HepG2 (cell line): ENCODE results near the gene SRRM2. TPM values are rescaled to one million over a fixed set of nuclear protein-coding genes. Genes with fewer than 3 reads are reported as not detected.
A peak's percentile ranks its signal among the peaks of the same experiment; 100 is the strongest.

Experiments used
- ATAC-seq: fragments of 200-7000 bp; cut with Tn5 transposase; 3 replicates; pipeline ENCODE4 v1.9.1; 2020; ENCODE audit warnings: mild to moderate bottlenecking, moderate library complexity
- BruUV-seq: library from RNA; stranded (reverse); fragments of 400-500 nt; replicated peaks from 2 replicates; lab custom pipeline; 2021; lab: Mats Ljungman, UMichigan
- CTCF ChIA-PET: fragments of 300-600 bp; formaldehyde crosslinking; extraction: SDS; loops from one replicate; lab custom pipeline; 2021; ENCODE audit warnings: low total read pairs, inconsistent platforms, low intra/inter-chr PET ratio; lab: Yijun Ruan, JAX
- POLR2A ChIA-PET: fragments of 350-600 bp; sonication (Branson Sonifier 250); formaldehyde crosslinking; loops from one replicate; lab custom pipeline; 2020; ENCODE audit warnings: antibody characterized with exemption, inconsistent platforms; lab: Yijun Ruan, JAX
- DNase-seq: peaks from one replicate; pipeline ENCODE4 v3.0.0-alpha.2; 2015; ENCODE audit warnings: low spot score
- FAIRE-seq: peaks from 3 replicates; lab custom pipeline; 2011; peaks lifted over from hg19 to GRCh38; lab: Jason Lieb, UNC
- H2AFZ ChIP-seq: one replicate; pipeline ENCODE4 v1.6.1; 2011; ENCODE audit warnings: low read length, inconsistent platforms
- H3K27ac ChIP-seq: fragments of 300-600 bp; 3 replicates; pipeline ENCODE4 v1.8.0; 2011; ENCODE audit warnings: mixed run types, mild to moderate bottlenecking, mixed read lengths, low read length, inconsistent platforms; ENCODE audit not compliant: insufficient read depth; ENCODE audit errors: extremely low read length
- H3K27me3 ChIP-seq, 2 experiments: fragments of 200-600 bp in 1 of 2; 2 replicates in 1 of 2; 3 replicates in 1 of 2; pipeline versions ENCODE4 v1.6.0 to v1.8.0; 2011; ENCODE audit warnings: low read length in 2 of 2, mild to moderate bottlenecking in 2 of 2, moderate library complexity in 2 of 2, inconsistent platforms in 1 of 2; ENCODE audit not compliant: insufficient read depth in 2 of 2, control insufficient read depth in 1 of 2
- H3K36me3 ChIP-seq, 2 experiments: fragments of 200-600 bp in 1 of 2; replicated peaks in 1 of 2; 2 replicates in 1 of 2; 3 replicates in 1 of 2; pipeline versions ENCODE4 v1.5.1 to v1.8.0; 2011; ENCODE audit warnings: low read length in 2 of 2, inconsistent platforms in 1 of 2; ENCODE audit not compliant: insufficient read depth in 2 of 2, control insufficient read depth in 1 of 2
- H3K4me1 ChIP-seq: 2 replicates; pipeline ENCODE4 v1.5.1; 2012; ENCODE audit warnings: low read length, inconsistent platforms; ENCODE audit not compliant: insufficient read depth
- H3K4me2 ChIP-seq: 2 replicates; pipeline ENCODE4 v1.6.0; 2011; ENCODE audit warnings: low read depth, low read length, inconsistent platforms
- H3K4me3 ChIP-seq, 3 experiments: fragments of 200-600 bp in 1 of 3; sonication (generic), shearing (Covaris generic) in 1 of 3; replicated peaks in 1 of 3; 2 replicates each; pipeline ENCODE4 v1.5.1; 2011 to 2016; ENCODE audit warnings: low read length in 3 of 3, inconsistent platforms in 2 of 3, low read depth in 2 of 3, mild to moderate bottlenecking in 2 of 3, control low read depth in 1 of 3, mixed read lengths in 1 of 3; ENCODE audit not compliant: insufficient read depth in 1 of 3
- H3K79me2 ChIP-seq: one replicate; pipeline ENCODE4 v1.6.1; 2011; ENCODE audit warnings: low read length, inconsistent platforms; ENCODE audit not compliant: insufficient read depth
- H3K9ac ChIP-seq: 2 replicates; pipeline ENCODE4 v1.6.0; 2011; ENCODE audit warnings: mild to moderate bottlenecking, low read depth, low read length, inconsistent platforms; ENCODE audit not compliant: insufficient read depth
- H3K9me3 ChIP-seq: 2 replicates; pipeline ENCODE4 v1.5.1; 2012; ENCODE audit warnings: mild to moderate bottlenecking, low read length
- H4K20me1 ChIP-seq: 2 replicates; pipeline ENCODE4 v1.6.0; 2011; ENCODE audit warnings: inconsistent platforms, mild to moderate bottlenecking, low read length, moderate library complexity; ENCODE audit not compliant: insufficient read depth
- DBP ChIP-seq: sonication (generic); formaldehyde crosslinking; IDR thresholded peaks from 2 replicates; pipeline ENCODE4 v1.4.0; 2020; ENCODE audit warnings: missing genetic modification reagents; ENCODE audit errors: not compliant biosample characterization
- ELF1 ChIP-seq: sonication (generic); formaldehyde crosslinking; IDR thresholded peaks from 2 replicates; pipeline ENCODE4 v1.4.0; 2020; ENCODE audit warnings: missing genetic modification reagents
- ETS1 ChIP-seq: sonication (generic); formaldehyde crosslinking; IDR thresholded peaks from 2 replicates; pipeline ENCODE4 v1.4.0; 2020; ENCODE audit warnings: missing genetic modification reagents
- ETV5 ChIP-seq: IDR thresholded peaks from 2 replicates; pipeline ENCODE4 v1.6.1; 2018; ENCODE audit warnings: missing biosample characterization, missing genetic modification reagents, inconsistent platforms, borderline replicate concordance
- HHEX ChIP-seq: IDR thresholded peaks from 2 replicates; pipeline ENCODE4 v1.6.1; 2016; ENCODE audit warnings: control low read depth
- HNF1A ChIP-seq, 2 experiments: sonication (generic) in 1 of 2; formaldehyde crosslinking in 1 of 2; IDR thresholded peaks; 2 replicates each; pipeline versions ENCODE4 v1.4.0 to v1.6.1; 2016 to 2020; ENCODE audit warnings: borderline replicate concordance in 1 of 2, low read depth in 1 of 2, mild to moderate bottlenecking in 1 of 2, missing genetic modification reagents in 1 of 2
- NONO ChIP-seq, 2 experiments: fragments of 450-650 bp in 1 of 2; sonication (generic) in 1 of 2; formaldehyde crosslinking in 1 of 2; IDR thresholded peaks in 1 of 2; conservative IDR thresholded peaks in 1 of 2; 2 replicates each; pipeline versions ENCODE4 v1.6.1 to v1.8.0; 2017 to 2022; ENCODE audit warnings: mild to moderate bottlenecking in 1 of 2, missing genetic modification reagents in 1 of 2, moderate library complexity in 1 of 2
- TSC22D2 ChIP-seq: sonication (generic); formaldehyde crosslinking; IDR thresholded peaks from 2 replicates; pipeline ENCODE4 v1.5.1; 2020; ENCODE audit warnings: missing genetic modification reagents, mild to moderate bottlenecking, borderline replicate concordance
- YEATS2 ChIP-seq: sonication (generic); formaldehyde crosslinking; IDR thresholded peaks from 2 replicates; pipeline ENCODE4 v1.4.0; 2020; ENCODE audit warnings: missing genetic modification reagents, borderline replicate concordance
- ZBED4 ChIP-seq: sonication (generic); formaldehyde crosslinking; IDR thresholded peaks from 2 replicates; pipeline ENCODE4 v1.4.0; 2020; ENCODE audit warnings: missing genetic modification reagents, borderline replicate concordance
- ZC3H4 ChIP-seq: sonication (generic); formaldehyde crosslinking; IDR thresholded peaks from 2 replicates; pipeline ENCODE4 v1.4.0; 2020; ENCODE audit warnings: missing genetic modification reagents, borderline replicate concordance
- WGBS: methylation state at CpG from one replicate; pipeline ENCODE4 v1.1.6; 2017; ENCODE audit warnings: low lambda C conversion rate; 5-methylcytosine and 5-hydroxymethylcytosine counted together
- in situ Hi-C: cut with HindIII; loops from 2 replicates; pipeline ENCODE4 v1.10.0; 2017; ENCODE audit warnings: low pct_unique_long_range_greater_than_20kb; ENCODE audit not compliant: extremely low pct_ligation_motif_present
- intact Hi-C: fragments of 100-400 bp; cut with micrococcal nuclease; formaldehyde crosslinking; loops from one replicate; pipeline ENCODE4 v1.10.0; 2022; ENCODE audit not compliant: unreplicated experiment
- polyA plus RNA-seq, 8 experiments: library from polyadenylated mRNA; depleted of rRNA in 3 of 8; stranded (reverse) in 7 of 8; unstranded in 1 of 8; fragments of >200 nt; fragmentation: Illumina TruSeq in 4 of 8; extraction: Trizol in 4 of 8; gene quantifications; 2 replicates each; pipeline versions ENCODE4 v1.2.1 to v1.2.3, GENCODE V29; 2011 to 2016; ENCODE audit warnings: low read depth in 4 of 8, missing spikeins in 1 of 8, mixed read lengths in 1 of 8; ENCODE audit not compliant: insufficient read depth in 1 of 8
- total RNA-seq, 5 experiments: library from RNA; depleted of rRNA; stranded (reverse); fragments of >200 nt; fragmentation: Illumina TruSeq; extraction: Trizol; gene quantifications; 2 replicates each; pipeline ENCODE4 v1.2.3, GENCODE V29; 2016; ENCODE audit warnings: low read depth in 1 of 5

Gene SRRM2
- total and polyA plus RNA-seq, 2 of the 13 experiments (the other 11 are each of a cell fraction or from before 2014, with no cell fraction given): 50.4 to 112 TPM

- H4K20me1 ChIP-seq: no peaks in the 10 kb centered on the region
- H3K4me1 ChIP-seq: peaks cover 40% of the 10 kb centered on the region
- CTCF ChIA-PET: no interaction called here
- H2AFZ ChIP-seq: no peak overlapping the region
- no peaks in the 10 kb centered on the region for H3K36me3 ChIP-seq
- H3K9me3 ChIP-seq: no peaks in the 10 kb centered on the region
- POLR2A ChIA-PET: interaction anchor here (0.6 to 4.4 kb wide), 2 partner anchors 13 to 756 kb away, joined by 3 to 43 read pairs; partner anchors contain the start of gene SRRM2
- no peaks in the 10 kb centered on the region for H3K79me2 ChIP-seq
- H3K27ac ChIP-seq: no peak overlapping the region
- intact Hi-C loops: no loop called here
- H3K4me2 ChIP-seq: peak overlapping the region; percentile 80
- FAIRE-seq (no peak), DNase-seq (peak; percentile 45), ATAC-seq (peak; percentile 78)
- no peaks in the 10 kb centered on the region for H3K27me3 ChIP-seq
- WGBS: 26% methylated on average over 2 of the region's 8 CpGs
- BruUV-seq: no TSS peak
- peak overlapping the region in 2 of 3 experiments; percentile 35 to 47; a peak in 4 of 6 replicates for H3K4me3 ChIP-seq
- H3K9ac ChIP-seq: peak overlapping the region; percentile 38
- in situ Hi-C loops: no loop called here
- TF ChIP-seq HNF1A (IDR thresholded peaks at IDR 0.05; ENCODE audit: low read depth) (no peak), HNF1A (CRISPR knock-in tag; IDR thresholded peaks at IDR 0.05; ENCODE audit: borderline replicate concordance) (no peak; the same call in 1 of the 2 replicates), TSC22D2 (CRISPR knock-in tag) (no peak), ELF1 (CRISPR knock-in tag) (no peak), ZC3H4 (CRISPR knock-in tag) (no peak), ETV5 (CRISPR knock-in tag) (peak; percentile 83), HHEX (no peak), YEATS2 (CRISPR knock-in tag) (peak; percentile 22; the same call in 1 of the 2 replicates), ETS1 (CRISPR knock-in tag) (no peak), DBP (no peak), ZBED4 (CRISPR knock-in tag) (no peak), NONO (IDR thresholded peaks at IDR 0.05) (no peak), NONO (CRISPR knock-in tag; conservative IDR thresholded peaks at IDR 0.05) (no peak)
Measured at GRCh38 chr16:2739625-2740430, 12.6 kb upstream of the SRRM2 start.
